OCI-LY7 (cell line): ENCODE data around the gene EMC9.

Experiments
- EZH2phosphoT487 ChIP-seq: fragments of 200-600 bp; sonication (generic); IDR thresholded peaks from 2 replicates; pipeline ENCODE4 v1.6.1; 2018; ENCODE audit warnings: low read depth, borderline replicate concordance, mild to moderate bottlenecking, mixed run types, antibody characterized with exemption, low read length, moderate library complexity, mixed read lengths
- TF ChIP-seq, protein P1 (sequence below): fragments of 200-600 bp; sonication (generic); conservative IDR thresholded peaks from 2 replicates; pipeline ENCODE4 v1.5.1; 2014; ENCODE audit warnings: mild to moderate bottlenecking, antibody characterized with exemption, low read length, moderate library complexity, mixed read lengths

DNA sequence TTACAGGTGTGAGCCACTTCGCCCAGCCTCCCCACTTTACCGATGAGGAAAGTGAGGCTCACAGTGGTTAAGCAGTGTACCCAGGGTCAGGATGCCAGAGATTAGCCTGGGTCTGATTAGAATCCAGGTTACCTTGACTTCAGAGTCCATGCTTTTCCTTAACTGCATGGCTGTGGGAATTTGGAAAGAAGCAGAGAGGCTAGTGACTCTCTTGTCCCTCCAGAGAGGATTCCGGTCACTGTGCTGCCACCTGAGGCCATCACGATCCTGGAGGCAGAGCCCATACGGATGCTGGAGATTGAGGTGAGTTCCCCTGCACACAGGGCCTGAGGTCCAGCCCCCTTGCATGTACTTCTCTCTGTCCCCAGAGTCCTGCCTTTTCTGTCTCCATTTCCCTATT, 35.2 kb upstream of the EMC9 start:
- TF ChIP-seq, protein P1, sequence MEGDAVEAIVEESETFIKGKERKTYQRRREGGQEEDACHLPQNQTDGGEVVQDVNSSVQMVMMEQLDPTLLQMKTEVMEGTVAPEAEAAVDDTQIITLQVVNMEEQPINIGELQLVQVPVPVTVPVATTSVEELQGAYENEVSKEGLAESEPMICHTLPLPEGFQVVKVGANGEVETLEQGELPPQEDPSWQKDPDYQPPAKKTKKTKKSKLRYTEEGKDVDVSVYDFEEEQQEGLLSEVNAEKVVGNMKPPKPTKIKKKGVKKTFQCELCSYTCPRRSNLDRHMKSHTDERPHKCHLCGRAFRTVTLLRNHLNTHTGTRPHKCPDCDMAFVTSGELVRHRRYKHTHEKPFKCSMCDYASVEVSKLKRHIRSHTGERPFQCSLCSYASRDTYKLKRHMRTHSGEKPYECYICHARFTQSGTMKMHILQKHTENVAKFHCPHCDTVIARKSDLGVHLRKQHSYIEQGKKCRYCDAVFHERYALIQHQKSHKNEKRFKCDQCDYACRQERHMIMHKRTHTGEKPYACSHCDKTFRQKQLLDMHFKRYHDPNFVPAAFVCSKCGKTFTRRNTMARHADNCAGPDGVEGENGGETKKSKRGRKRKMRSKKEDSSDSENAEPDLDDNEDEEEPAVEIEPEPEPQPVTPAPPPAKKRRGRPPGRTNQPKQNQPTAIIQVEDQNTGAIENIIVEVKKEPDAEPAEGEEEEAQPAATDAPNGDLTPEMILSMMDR, result no peak
- no peak for TF ChIP-seq EZH2phosphoT487
